Calu3 (cell line): ENCODE data around the gene ABCD2. TPM values are rescaled to one million over a fixed set of nuclear protein-coding genes. Genes with fewer than 3 reads are reported as not detected.
"Not testable (repeated sequence)": the region's sequence is repeated elsewhere in the genome, so short reads cannot be mapped to it uniquely, and the experiment has no call there.

Experiments
- BruUV-seq: library from RNA; stranded (reverse); fragments of 400-500 nt; replicated peaks from 2 replicates; lab custom pipeline; 2021; lab: Mats Ljungman, UMichigan
- CTCF ChIA-PET: fragments of 300-600 bp; sonication (Branson Sonifier 250); formaldehyde crosslinking; loops from one replicate; lab custom pipeline; 2022; ENCODE audit warnings: antibody characterized with exemption; lab: Charles Lee
- DNase-seq: peaks from one replicate; pipeline ENCODE4 v3.0.0; 2022
- H3K27ac Mint-ChIP-seq: one replicate; pipeline ENCODE4 v1.8.0; 2022; ENCODE audit warnings: mixed read lengths; ENCODE audit not compliant: unreplicated experiment
- H3K27me3 Mint-ChIP-seq: one replicate; pipeline ENCODE4 v1.8.0; 2022; ENCODE audit warnings: mixed read lengths; ENCODE audit not compliant: unreplicated experiment
- H3K36me3 Mint-ChIP-seq: one replicate; pipeline ENCODE4 v1.8.0; 2022; ENCODE audit warnings: mild to moderate bottlenecking, moderate library complexity, mixed read lengths; ENCODE audit not compliant: insufficient read depth, unreplicated experiment
- H3K4me1 Mint-ChIP-seq: one replicate; pipeline ENCODE4 v1.8.0; 2022; ENCODE audit warnings: mild to moderate bottlenecking, low read depth, mixed read lengths; ENCODE audit not compliant: unreplicated experiment
- H3K4me3 Mint-ChIP-seq: one replicate; pipeline ENCODE4 v1.8.0; 2022; ENCODE audit warnings: mild to moderate bottlenecking, low read depth, moderate library complexity, mixed read lengths; ENCODE audit not compliant: unreplicated experiment
- H3K9me3 Mint-ChIP-seq: one replicate; pipeline ENCODE4 v1.8.0; 2022; ENCODE audit warnings: low read depth, mixed read lengths; ENCODE audit not compliant: unreplicated experiment
- intact Hi-C: fragments of 100-400 bp; cut with micrococcal nuclease; formaldehyde crosslinking; loops from one replicate; pipeline ENCODE4 v1.10.0; 2022; ENCODE audit not compliant: unreplicated experiment
- total RNA-seq: library from RNA; stranded (reverse); gene quantifications from 2 replicates; pipeline ENCODE4 v1.2.3, GENCODE V29; 2022
- TF ChIP-seq, protein P1 (sequence below): fragments of 200-600 bp; IDR thresholded peaks from one replicate; pipeline ENCODE4 v1.8.0; 2022; ENCODE audit warnings: antibody characterized with exemption; ENCODE audit not compliant: unreplicated experiment

ABCD2 gene
- total RNA-seq, 1 experiment from 2014 or later = not detected

DNA sequence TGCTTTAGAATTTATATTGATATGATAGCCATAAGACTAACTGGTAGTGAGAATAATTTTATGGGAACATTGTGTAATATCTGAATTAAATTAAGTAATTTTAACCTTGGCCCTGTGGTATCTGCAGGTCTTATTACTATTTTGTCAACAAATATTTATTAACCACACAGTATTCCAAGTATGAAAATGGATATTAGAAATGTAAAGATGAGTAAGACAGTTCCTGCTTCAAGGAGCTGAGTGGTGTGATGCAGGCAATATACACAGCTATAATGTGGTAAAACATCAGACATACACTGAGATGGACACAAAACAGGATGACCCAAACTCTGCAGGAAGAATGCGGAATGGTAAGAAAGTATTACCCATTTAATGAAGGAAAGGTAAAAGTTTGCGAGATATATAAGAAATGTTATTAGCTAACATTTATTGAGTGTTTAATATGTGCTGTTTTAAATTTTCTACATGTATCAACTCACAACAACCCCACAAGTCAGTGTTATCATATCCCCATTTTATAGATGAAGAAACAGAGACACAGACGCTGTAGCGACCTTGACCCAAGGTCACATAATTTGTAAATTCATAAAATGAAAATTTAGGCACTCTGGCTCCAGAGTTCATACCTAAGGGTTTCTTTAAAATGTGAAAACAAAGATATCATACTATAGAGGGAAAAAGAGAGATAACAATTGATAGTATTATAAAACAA is 12.7 kb downstream of the ABCD2 start:
- DNase-seq = no peak
- intact Hi-C loops = no loop called here
- H3K36me3 Mint-ChIP-seq = no peaks in the 10 kb centered on the region
- H3K27me3 Mint-ChIP-seq = no peaks in the 10 kb centered on the region
- H3K4me3 Mint-ChIP-seq = no peak overlapping the region
- peaks cover 14% of the 10 kb centered on the region for H3K4me1 Mint-ChIP-seq
- no peak overlapping the region for H3K27ac Mint-ChIP-seq
- TF ChIP-seq, protein P1, sequence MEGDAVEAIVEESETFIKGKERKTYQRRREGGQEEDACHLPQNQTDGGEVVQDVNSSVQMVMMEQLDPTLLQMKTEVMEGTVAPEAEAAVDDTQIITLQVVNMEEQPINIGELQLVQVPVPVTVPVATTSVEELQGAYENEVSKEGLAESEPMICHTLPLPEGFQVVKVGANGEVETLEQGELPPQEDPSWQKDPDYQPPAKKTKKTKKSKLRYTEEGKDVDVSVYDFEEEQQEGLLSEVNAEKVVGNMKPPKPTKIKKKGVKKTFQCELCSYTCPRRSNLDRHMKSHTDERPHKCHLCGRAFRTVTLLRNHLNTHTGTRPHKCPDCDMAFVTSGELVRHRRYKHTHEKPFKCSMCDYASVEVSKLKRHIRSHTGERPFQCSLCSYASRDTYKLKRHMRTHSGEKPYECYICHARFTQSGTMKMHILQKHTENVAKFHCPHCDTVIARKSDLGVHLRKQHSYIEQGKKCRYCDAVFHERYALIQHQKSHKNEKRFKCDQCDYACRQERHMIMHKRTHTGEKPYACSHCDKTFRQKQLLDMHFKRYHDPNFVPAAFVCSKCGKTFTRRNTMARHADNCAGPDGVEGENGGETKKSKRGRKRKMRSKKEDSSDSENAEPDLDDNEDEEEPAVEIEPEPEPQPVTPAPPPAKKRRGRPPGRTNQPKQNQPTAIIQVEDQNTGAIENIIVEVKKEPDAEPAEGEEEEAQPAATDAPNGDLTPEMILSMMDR = no peak
- BruUV-seq = no TSS peak
- H3K9me3 Mint-ChIP-seq = no peaks in the 10 kb centered on the region
- CTCF ChIA-PET = interaction anchor here (0.6 kb wide), 1 partner anchor 401 kb away, joined by 3 read pairs; no protein-coding TSS in a partner anchor

DNA sequence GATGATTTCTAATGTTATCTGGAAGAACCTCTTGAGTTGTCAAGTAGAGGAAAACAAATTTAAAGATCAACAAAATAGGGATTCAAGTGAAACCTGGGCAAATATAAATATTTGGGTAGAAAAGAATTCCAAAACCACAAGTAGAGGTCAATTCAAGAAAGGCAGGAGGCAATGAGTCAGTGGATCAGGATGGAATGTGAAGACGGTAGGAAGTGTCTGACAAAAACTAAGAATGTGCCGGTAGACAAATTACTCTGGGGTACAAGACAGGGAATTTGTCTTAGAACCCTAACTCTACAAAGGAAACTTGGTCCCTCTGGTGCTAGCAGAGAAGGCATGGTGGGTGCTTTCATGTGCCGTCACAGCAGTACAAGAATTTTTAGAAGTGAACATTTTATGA is 13.6 kb downstream of the ABCD2 start:
- H3K36me3 Mint-ChIP-seq = no peaks in the 10 kb centered on the region
- peaks cover 14% of the 10 kb centered on the region for H3K4me1 Mint-ChIP-seq
- no peak for DNase-seq
- intact Hi-C loops = no loop called here
- H3K4me3 Mint-ChIP-seq = no peak overlapping the region
- H3K9me3 Mint-ChIP-seq = no peaks in the 10 kb centered on the region
- no peaks in the 10 kb centered on the region for H3K27me3 Mint-ChIP-seq
- H3K27ac Mint-ChIP-seq = no peak overlapping the region
- TF ChIP-seq, protein P1 = no peak
- BruUV-seq = no TSS peak
- CTCF ChIA-PET = interaction anchor here (0.6 kb wide), 1 partner anchor 402 kb away, joined by 3 read pairs; no protein-coding TSS in a partner anchor

DNA sequence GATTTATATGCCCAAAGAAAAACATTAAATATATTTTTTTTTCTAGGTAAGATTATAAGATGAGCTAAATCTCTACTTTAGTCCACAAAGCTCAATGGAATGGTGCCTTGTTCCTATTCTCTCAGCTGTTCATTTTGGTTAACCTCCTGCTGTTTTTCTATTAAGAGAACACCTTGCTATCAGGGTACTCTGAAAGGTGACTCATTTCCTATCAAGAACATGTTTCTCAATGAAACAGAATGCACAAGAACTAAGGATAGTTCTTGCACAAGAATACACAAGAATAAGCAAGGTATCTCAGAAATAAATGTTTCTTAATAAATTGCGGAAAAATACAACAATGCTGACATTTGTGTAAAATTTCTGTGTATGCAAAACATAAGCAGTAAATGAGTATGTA is 14.1 kb downstream of the ABCD2 start:
- H3K27ac Mint-ChIP-seq = no peak overlapping the region
- BruUV-seq = no TSS peak
- intact Hi-C loops = no loop called here
- TF ChIP-seq, protein P1 = no peak
- H3K9me3 Mint-ChIP-seq = no peaks in the 10 kb centered on the region
- no peaks in the 10 kb centered on the region for H3K36me3 Mint-ChIP-seq
- H3K4me1 Mint-ChIP-seq = peaks cover 14% of the 10 kb centered on the region
- no peak overlapping the region for H3K4me3 Mint-ChIP-seq
- CTCF ChIA-PET = no interaction called here
- DNase-seq = no peak
- no peaks in the 10 kb centered on the region for H3K27me3 Mint-ChIP-seq

DNA sequence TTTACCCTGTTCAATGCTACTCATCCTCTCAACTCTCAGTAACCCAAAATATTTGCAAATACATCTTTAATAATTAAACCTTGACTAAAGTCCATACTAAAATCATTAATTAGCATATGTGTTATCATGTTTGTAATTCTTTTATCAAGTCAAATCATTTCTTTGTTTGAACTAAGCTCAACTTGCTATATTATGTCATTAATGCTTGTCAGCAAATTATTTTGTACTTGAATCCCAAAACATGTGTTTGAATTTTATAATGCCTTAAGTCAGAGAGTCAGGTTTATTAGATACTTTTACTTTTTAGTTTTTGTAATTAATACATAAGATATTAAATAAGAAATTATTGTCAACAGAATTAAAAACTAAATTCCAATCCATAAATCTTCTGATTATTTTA is 16.5 kb downstream of the ABCD2 start:
- Mint-ChIP-seq H3K27me3 (no peaks in the 10 kb centered on the region), H3K27ac (no peak overlapping the region), H3K4me1 (peaks cover 14% of the 10 kb centered on the region), H3K4me3 (no peak overlapping the region), H3K36me3 (no peaks in the 10 kb centered on the region), H3K9me3 (no peaks in the 10 kb centered on the region)
- CTCF ChIA-PET = no interaction called here
- TF ChIP-seq, protein P1 = no peak
- BruUV-seq = no TSS peak
- DNase-seq = no peak
- intact Hi-C loops = no loop called here

DNA sequence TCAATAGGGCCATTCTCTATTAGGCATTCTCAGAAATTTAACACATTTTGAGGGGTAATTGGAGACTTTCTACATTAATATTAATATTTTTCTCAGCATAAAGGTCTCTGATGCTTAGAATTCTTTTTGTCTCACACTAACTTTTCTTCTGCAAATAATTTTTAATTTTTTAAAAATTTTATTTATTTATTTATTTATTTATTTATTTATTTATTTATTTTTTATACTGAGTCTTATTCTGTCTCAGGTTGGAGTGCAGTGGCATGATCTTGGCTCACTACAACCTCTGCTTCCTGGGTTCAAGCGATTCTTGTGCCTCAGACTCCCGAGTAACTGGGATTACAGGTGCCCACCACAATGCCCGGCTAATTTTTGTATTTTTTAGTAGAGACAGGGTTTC is 17.7 kb downstream of the ABCD2 start:
- intact Hi-C loops, H3K4me3 Mint-ChIP-seq, H3K27me3 Mint-ChIP-seq, H3K36me3 Mint-ChIP-seq, BruUV-seq, DNase-seq, H3K9me3 Mint-ChIP-seq, H3K27ac Mint-ChIP-seq, CTCF ChIA-PET: not testable (repeated sequence)
- H3K4me1 Mint-ChIP-seq = peaks cover 14% of the 10 kb centered on the region
